Heart left ventricle (tissue), 13 donors: ENCODE data around the gene NAXD.

ENCODE experiments used
- CTCF ChIP-seq, 12 donors: fragments of 200-600 bp; sonication (generic) in 4 of 12; IDR thresholded peaks; one replicate each; pipeline versions ENCODE4 v1.5.0 to v1.8.0; 2018 to 2022; ENCODE audit warnings: antibody characterized with exemption in 12 of 12, mild to moderate bottlenecking in 5 of 12
- POLR2A ChIP-seq, 2 donors: fragments of 450-650 bp; IDR thresholded peaks; one replicate each; pipeline ENCODE4 v1.6.1; 2017; ENCODE audit warnings: antibody characterized with exemption in 2 of 2, mild to moderate bottlenecking in 2 of 2, moderate library complexity in 2 of 2
- donor health status: ischemic (EF 13 %, LVEDD 7.1; RV severe dilation, severe dysfunction).
- donor health status: DM: no; HTN: yes; CAD: no.
- donor health status: DM: no; HTN: no; CAD: no.
- donor health status: ischemic (EF 25% LVEDD 6.9; RV normal size, moderate dysfunction).
- donor health status: ischemic (EF 25% LVEDD 5.7; RV mildly dilated, moderate dysfunction).
- donor health status: ischemic (EF 35%, LVEDD 5.7; RV mildly dilated, moderate dysfunction).
- donor health status: nonischemic (EF 11% LVEDD 7.7; RV severe dilation, severe dysfunction).
- donor health status: DM: yes; HTN: yes; CAD: no.
- donor health status: PGD.
- donor health status: ischemic (EF 29% LVEDD 5.4; RV normal size, mild dysfunction).
- donor health status: nonischemic (EF 23%, LVEDD 6.1; RV moderate dilation, normal function).

DNA sequence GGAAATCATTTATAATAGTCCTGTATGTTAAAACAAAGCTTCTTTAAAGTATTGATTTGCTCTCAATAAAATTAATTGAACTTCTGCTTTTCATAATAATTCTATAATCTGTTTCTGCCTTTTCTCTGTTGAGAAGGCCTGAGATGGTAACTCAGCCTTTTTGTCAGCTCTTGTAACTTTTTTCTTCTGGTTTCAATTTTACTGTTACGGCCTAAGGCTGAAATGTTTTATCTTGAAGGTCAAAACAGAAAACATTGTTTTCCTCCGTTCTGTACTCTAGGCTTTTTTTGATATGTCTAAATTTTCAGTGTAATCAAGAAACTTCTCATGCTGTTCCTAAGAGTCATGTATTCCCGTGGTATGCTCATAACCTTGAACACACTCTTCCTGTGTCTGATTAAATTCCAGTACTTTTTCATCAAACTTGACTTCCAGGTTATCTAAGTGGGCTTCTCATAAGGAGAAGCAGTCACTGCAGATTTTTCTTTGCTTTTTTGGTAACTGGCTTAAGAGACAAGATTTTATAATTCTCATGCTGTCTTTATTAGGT lies 7.6 kb upstream of the NAXD start:
- no peak for TF ChIP-seq CTCF (IDR thresholded peaks at IDR 0.05)
- no peak for TF ChIP-seq POLR2A (IDR thresholded peaks at IDR 0.05)
